ENCODE data around the gene NHERF2.
"Not testable (repeated sequence)": the region's sequence is repeated elsewhere in the genome, so short reads cannot be mapped to it uniquely, and the experiment has no call there.

The NHERF2 gene

GRCh38 chr16:2030036-2030435 lies 3.3 kb downstream of the NHERF2 start:
- no peaks in the 10 kb centered on the region for H3K9me3 Mint-ChIP-seq
- no peaks in the 10 kb centered on the region for H3K4me1 Mint-ChIP-seq
- H3K4me3 Mint-ChIP-seq, result no peak overlapping the region
- H3K27me3 Mint-ChIP-seq, result no peaks in the 10 kb centered on the region
- no peak for ATAC-seq (replicated peaks; ENCODE audit: extremely low read depth, poor library complexity, severe bottlenecking)
- H3K27ac Mint-ChIP-seq (ENCODE audit: low read depth), result no peak overlapping the region
- no peak for DNase-seq (ENCODE audit: low spot score in 2 of 2)
- H3K36me3 Mint-ChIP-seq (ENCODE audit: insufficient read depth), result no peaks in the 10 kb centered on the region

- DNase-seq (ENCODE audit: low spot score in 2 of 2), result no peak
These were observed 4.4 kb downstream of the NHERF2 start for GRCh38 chr16:2031081-2031577.

GRCh38 chr16:2032285-2033056 lies 5.8 kb downstream of the NHERF2 start:
- no peaks in the 10 kb centered on the region for H3K9me3 Mint-ChIP-seq
- H3K4me3 Mint-ChIP-seq, result no peak overlapping the region
- H3K27me3 Mint-ChIP-seq, result no peaks in the 10 kb centered on the region
- DNase-seq (ENCODE audit: low spot score in 2 of 2), result no peak
- H3K4me1 Mint-ChIP-seq, result no peaks in the 10 kb centered on the region
- ATAC-seq (replicated peaks; ENCODE audit: extremely low read depth, poor library complexity, severe bottlenecking), result no peak
- no peaks in the 10 kb centered on the region for H3K36me3 Mint-ChIP-seq (ENCODE audit: insufficient read depth)
- H3K27ac Mint-ChIP-seq (ENCODE audit: low read depth), result no peak overlapping the region

More at GRCh38 chr16:2031081-2031577, 4.4 kb downstream of the NHERF2 start:
- no peaks in the 10 kb centered on the region for H3K36me3 Mint-ChIP-seq (ENCODE audit: insufficient read depth)
- no peaks in the 10 kb centered on the region for H3K27me3 Mint-ChIP-seq
- no peak for ATAC-seq (replicated peaks; ENCODE audit: extremely low read depth, poor library complexity, severe bottlenecking)
- H3K27ac Mint-ChIP-seq (ENCODE audit: low read depth), result no peak overlapping the region
- no peaks in the 10 kb centered on the region for H3K4me1 Mint-ChIP-seq
- no peak overlapping the region for H3K4me3 Mint-ChIP-seq
- H3K9me3 Mint-ChIP-seq, result no peaks in the 10 kb centered on the region

- no peaks in the 10 kb centered on the region for H3K36me3 Mint-ChIP-seq (ENCODE audit: insufficient read depth)
- H3K27ac Mint-ChIP-seq (ENCODE audit: low read depth), result no peak overlapping the region
- H3K27me3 Mint-ChIP-seq, result no peaks in the 10 kb centered on the region
- H3K9me3 Mint-ChIP-seq, result no peaks in the 10 kb centered on the region
- DNase-seq (ENCODE audit: low spot score in 2 of 2) (no peak), ATAC-seq (replicated peaks; ENCODE audit: extremely low read depth, poor library complexity, severe bottlenecking) (no peak)
- H3K4me3 Mint-ChIP-seq, result no peak overlapping the region
- no peaks in the 10 kb centered on the region for H3K4me1 Mint-ChIP-seq
These were observed 6.6 kb downstream of the NHERF2 start for GRCh38 chr16:2033057-2033908.

- not testable (repeated sequence) for H3K27ac Mint-ChIP-seq (ENCODE audit: low read depth); H3K27me3 Mint-ChIP-seq; ATAC-seq (replicated peaks; ENCODE audit: extremely low read depth, poor library complexity, severe bottlenecking); H3K4me3 Mint-ChIP-seq; H3K9me3 Mint-ChIP-seq; DNase-seq (ENCODE audit: low spot score in 2 of 2); H3K4me1 Mint-ChIP-seq; H3K36me3 Mint-ChIP-seq (ENCODE audit: insufficient read depth)
These were observed 7.4 kb downstream of the NHERF2 start for GRCh38 chr16:2033909-2034695.

GRCh38 chr16:2034696-2035430 lies 8.2 kb downstream of the NHERF2 start:
- no peak for ATAC-seq (replicated peaks; ENCODE audit: extremely low read depth, poor library complexity, severe bottlenecking)
- H3K27ac Mint-ChIP-seq (ENCODE audit: low read depth), result no peak overlapping the region
- H3K4me1 Mint-ChIP-seq, result no peaks in the 10 kb centered on the region
- H3K4me3 Mint-ChIP-seq, result no peak overlapping the region
- DNase-seq (ENCODE audit: low spot score in 2 of 2), result no peak
- H3K36me3 Mint-ChIP-seq (ENCODE audit: insufficient read depth), result no peaks in the 10 kb centered on the region
- H3K27me3 Mint-ChIP-seq, result no peaks in the 10 kb centered on the region
- H3K9me3 Mint-ChIP-seq, result no peaks in the 10 kb centered on the region

- Mint-ChIP-seq H3K9me3 (no peaks in the 10 kb centered on the region), H3K27ac (ENCODE audit: low read depth) (no peak overlapping the region), H3K27me3 (no peaks in the 10 kb centered on the region), H3K36me3 (ENCODE audit: insufficient read depth) (no peaks in the 10 kb centered on the region), H3K4me3 (no peak overlapping the region), H3K4me1 (no peaks in the 10 kb centered on the region)
- DNase-seq (ENCODE audit: low spot score in 2 of 2) (no peak), ATAC-seq (replicated peaks; ENCODE audit: extremely low read depth, poor library complexity, severe bottlenecking) (no peak)
These were observed 8.9 kb downstream of the NHERF2 start for GRCh38 chr16:2035431-2036199.

GRCh38 chr16:2036200-2036966 lies 9.7 kb downstream of the NHERF2 start:
- Mint-ChIP-seq H3K27me3 (no peaks in the 10 kb centered on the region), H3K9me3 (no peaks in the 10 kb centered on the region), H3K4me3 (no peak overlapping the region), H3K36me3 (ENCODE audit: insufficient read depth) (no peaks in the 10 kb centered on the region), H3K27ac (ENCODE audit: low read depth) (no peak overlapping the region), H3K4me1 (no peaks in the 10 kb centered on the region)
- no peak for ATAC-seq (replicated peaks; ENCODE audit: extremely low read depth, poor library complexity, severe bottlenecking)
- no peak for DNase-seq (ENCODE audit: low spot score in 2 of 2)

GRCh38 chr16:2037115-2037514 lies 10.4 kb downstream of the NHERF2 start:
- Mint-ChIP-seq H3K36me3 (ENCODE audit: insufficient read depth) (no peaks in the 10 kb centered on the region), H3K27ac (ENCODE audit: low read depth) (no peak overlapping the region), H3K9me3 (no peaks in the 10 kb centered on the region), H3K27me3 (no peaks in the 10 kb centered on the region), H3K4me1 (no peaks in the 10 kb centered on the region), H3K4me3 (no peak overlapping the region)
- DNase-seq (ENCODE audit: low spot score in 2 of 2), result no peak
- no peak for ATAC-seq (replicated peaks; ENCODE audit: extremely low read depth, poor library complexity, severe bottlenecking)

GRCh38 chr16:2037647-2038381 lies 11.1 kb downstream of the NHERF2 start:
- no peaks in the 10 kb centered on the region for H3K27me3 Mint-ChIP-seq
- DNase-seq (ENCODE audit: low spot score in 2 of 2) (no peak), ATAC-seq (replicated peaks; ENCODE audit: extremely low read depth, poor library complexity, severe bottlenecking) (no peak)
- no peaks in the 10 kb centered on the region for H3K4me1 Mint-ChIP-seq
- no peak overlapping the region for H3K4me3 Mint-ChIP-seq
- H3K9me3 Mint-ChIP-seq, result no peaks in the 10 kb centered on the region
- no peaks in the 10 kb centered on the region for H3K36me3 Mint-ChIP-seq (ENCODE audit: insufficient read depth)
- H3K27ac Mint-ChIP-seq (ENCODE audit: low read depth), result no peak overlapping the region

Measured in central memory CD8-positive, alpha-beta T cell (primary cell).